Activated T-cell treated with anti-CD3 and anti-CD28 coated beads, Interleukin-2, amount 50 U/mL, for 24 hours (primary cell): ENCODE results near the gene DNAAF6.

Source experiments
- DNase-seq: peaks from one replicate; pipeline ENCODE4 v3.0.0-alpha.2; 2020
- H3K27ac Mint-ChIP-seq: 2 replicates; pipeline ENCODE4 v1.8.0; 2020; ENCODE audit warnings: mild to moderate bottlenecking, mixed read lengths
- H3K27me3 Mint-ChIP-seq: 2 replicates; pipeline ENCODE4 v1.8.0; 2020; ENCODE audit warnings: mixed read lengths
- H3K36me3 Mint-ChIP-seq: 2 replicates; pipeline ENCODE4 v1.8.0; 2020; ENCODE audit warnings: low read depth, mixed read lengths
- H3K4me1 Mint-ChIP-seq: 2 replicates; pipeline ENCODE4 v1.8.0; 2020; ENCODE audit warnings: low read depth, mixed read lengths
- H3K4me3 Mint-ChIP-seq: 2 replicates; pipeline ENCODE4 v1.8.0; 2020; ENCODE audit warnings: mild to moderate bottlenecking, moderate library complexity, mixed read lengths
- H3K9me3 Mint-ChIP-seq: 2 replicates; pipeline ENCODE4 v1.8.0; 2020; ENCODE audit warnings: mixed read lengths

DNAAF6 gene

DNA sequence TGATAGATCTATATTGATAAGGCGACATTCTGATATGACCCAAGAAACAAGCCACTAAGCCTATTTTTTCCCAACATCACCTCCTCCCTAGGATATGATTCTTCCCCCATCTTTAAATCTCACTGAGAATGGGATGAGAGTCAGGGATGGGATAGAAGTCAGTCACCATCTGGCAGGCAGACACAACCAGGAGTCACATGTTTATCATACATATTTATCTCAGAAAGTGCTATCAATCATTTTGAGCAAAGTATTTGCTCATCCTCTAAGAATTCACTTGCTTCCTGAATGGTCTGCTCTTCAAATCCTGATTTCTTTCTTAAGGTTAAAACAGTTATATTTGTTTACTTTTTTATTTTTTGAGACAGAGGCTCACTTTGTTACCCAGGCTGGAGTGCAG lies 20.3 kb downstream of the DNAAF6 start:
- Mint-ChIP-seq H3K27ac (no peak overlapping the region), H3K4me3 (no peak overlapping the region), H3K27me3 (peaks cover 36% of the 10 kb centered on the region), H3K4me1 (no peaks in the 10 kb centered on the region), H3K9me3 (no peaks in the 10 kb centered on the region), H3K36me3 (no peaks in the 10 kb centered on the region)
- no peak for DNase-seq

DNA sequence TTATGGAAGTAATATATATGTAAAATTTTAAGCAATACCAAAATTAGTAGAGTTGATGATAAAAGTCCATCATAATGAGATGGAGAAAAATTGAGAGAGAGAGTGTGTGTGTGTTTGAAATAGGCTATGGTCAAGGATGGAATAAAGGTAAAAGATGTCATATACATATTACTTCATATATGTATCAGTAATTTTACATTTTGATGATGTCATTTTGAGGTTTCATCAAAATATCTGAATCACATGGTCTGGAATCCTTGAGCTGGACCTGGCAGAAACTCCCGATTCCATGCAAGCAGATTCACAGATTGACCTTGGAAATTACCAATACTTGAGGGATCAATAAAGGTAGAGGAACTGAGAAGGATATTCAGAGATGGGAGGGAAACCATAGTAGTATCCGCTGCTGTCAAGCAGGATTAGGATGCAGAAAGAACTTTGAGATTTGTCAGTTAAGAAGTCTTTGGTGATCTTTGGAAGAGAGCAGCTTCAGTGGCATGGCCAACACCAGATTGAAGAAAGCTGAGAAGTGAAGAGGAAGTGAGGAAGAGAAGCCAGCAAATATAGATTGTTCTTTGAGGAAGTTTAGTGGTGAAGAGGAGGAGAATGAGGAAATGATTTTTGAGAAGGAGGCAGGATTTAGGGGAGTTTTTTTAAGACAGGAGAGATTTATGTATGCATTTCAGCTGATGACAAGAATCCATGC lies 21.5 kb downstream of the DNAAF6 start:
- peaks cover 47% of the 10 kb centered on the region for H3K27me3 Mint-ChIP-seq
- no peaks in the 10 kb centered on the region for H3K36me3 Mint-ChIP-seq
- H3K4me3 Mint-ChIP-seq = no peak overlapping the region
- DNase-seq = no peak
- no peak overlapping the region for H3K27ac Mint-ChIP-seq
- H3K4me1 Mint-ChIP-seq = no peaks in the 10 kb centered on the region
- no peaks in the 10 kb centered on the region for H3K9me3 Mint-ChIP-seq

DNA sequence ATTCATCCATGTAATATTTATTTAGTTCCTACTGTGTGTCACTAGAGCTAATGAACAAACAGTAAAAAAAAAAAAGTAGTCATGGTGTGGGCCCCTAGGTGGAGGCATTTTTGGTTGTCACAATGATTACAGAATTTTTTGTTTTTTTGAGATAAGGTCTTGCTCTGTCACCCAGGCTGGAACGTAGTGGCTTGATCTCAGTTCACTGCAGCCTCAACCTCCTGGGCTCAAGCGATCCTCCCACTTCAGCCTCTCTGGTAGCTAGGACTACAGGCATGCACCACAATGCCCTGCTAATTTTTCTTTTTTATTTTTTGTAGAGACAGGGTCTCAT lies 22.0 kb downstream of the DNAAF6 start:
- H3K4me1 Mint-ChIP-seq = no peaks in the 10 kb centered on the region
- H3K27me3 Mint-ChIP-seq = peaks cover 48% of the 10 kb centered on the region
- DNase-seq = no peak
- no peak overlapping the region for H3K27ac Mint-ChIP-seq
- H3K36me3 Mint-ChIP-seq = no peaks in the 10 kb centered on the region
- no peak overlapping the region for H3K4me3 Mint-ChIP-seq
- H3K9me3 Mint-ChIP-seq = no peaks in the 10 kb centered on the region

DNA sequence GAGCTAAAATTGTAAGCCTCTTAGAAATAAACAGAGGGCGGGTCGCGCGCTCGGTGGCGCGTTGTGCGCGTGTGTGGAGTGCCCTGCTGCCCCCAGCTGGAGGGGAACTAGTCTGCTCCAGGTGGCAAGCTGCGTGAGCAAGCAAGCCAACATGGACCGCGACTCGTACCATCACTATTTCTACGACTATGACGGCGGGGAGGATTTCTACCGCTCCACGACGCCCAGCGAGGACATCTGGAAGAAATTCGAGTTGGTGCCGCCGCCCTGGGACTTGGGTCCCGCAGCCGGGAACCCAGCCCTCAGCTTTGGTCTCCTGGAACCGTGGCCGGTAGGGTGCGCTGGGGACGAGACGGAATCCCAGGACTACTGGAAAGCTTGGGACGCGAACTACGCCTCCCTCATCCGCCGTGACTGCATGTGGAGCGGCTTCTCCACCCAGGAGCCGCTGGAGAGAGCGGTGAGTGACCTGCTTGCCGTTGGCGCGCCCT lies 66.1 kb downstream of the DNAAF6 start:
- Mint-ChIP-seq H3K27ac (no peak overlapping the region), H3K4me1 (peaks cover 4% of the 10 kb centered on the region), H3K36me3 (no peaks in the 10 kb centered on the region), H3K27me3 (peaks cover 40% of the 10 kb centered on the region), H3K9me3 (no peaks in the 10 kb centered on the region), H3K4me3 (no peak overlapping the region)
- peak; percentile 34 for DNase-seq

DNA sequence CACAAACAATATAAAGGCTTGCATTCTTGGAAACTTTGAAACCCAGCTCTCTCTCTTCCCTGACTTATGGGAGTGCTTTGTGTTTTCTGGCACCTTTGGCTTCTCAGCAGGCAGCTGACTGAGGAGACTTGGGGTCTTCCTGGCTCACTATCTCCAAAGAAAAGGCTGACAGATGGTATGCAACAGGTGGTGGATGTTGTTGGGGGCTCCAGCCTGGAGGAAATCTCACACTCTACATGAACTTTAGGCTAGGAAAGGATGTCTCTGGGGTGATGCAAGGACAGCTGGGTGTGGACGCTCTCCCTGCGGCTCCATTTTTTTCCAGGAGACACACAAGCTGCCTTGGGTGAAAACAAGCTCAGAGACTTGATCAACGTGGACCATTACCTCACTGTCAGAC lies 67.4 kb downstream of the DNAAF6 start:
- Mint-ChIP-seq H3K36me3 (no peaks in the 10 kb centered on the region), H3K27ac (no peak overlapping the region), H3K4me3 (no peak overlapping the region), H3K27me3 (peaks cover 46% of the 10 kb centered on the region), H3K4me1 (peaks cover 4% of the 10 kb centered on the region), H3K9me3 (no peaks in the 10 kb centered on the region)
- DNase-seq = no peak

DNA sequence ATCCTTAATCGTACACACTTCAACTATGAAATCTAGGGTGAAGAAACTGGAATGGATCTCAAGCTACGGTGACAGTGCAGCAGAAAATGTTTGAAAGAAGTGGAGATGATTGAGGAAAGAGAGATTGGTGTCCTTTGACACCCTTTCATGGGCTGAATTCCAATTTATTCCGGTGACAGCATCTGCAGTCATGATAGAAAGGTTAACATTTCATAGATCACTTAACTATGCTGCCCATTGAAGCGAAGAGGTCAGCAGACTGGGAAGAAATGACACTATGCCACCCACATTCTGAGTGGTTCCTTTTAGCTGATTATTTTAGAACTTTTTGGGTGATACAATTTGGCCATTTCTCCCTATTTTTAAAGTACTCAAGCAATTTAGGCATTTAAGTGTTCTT lies 82.3 kb downstream of the DNAAF6 start:
- H3K9me3 Mint-ChIP-seq = no peaks in the 10 kb centered on the region
- H3K4me3 Mint-ChIP-seq = no peak overlapping the region
- peaks cover 47% of the 10 kb centered on the region for H3K27me3 Mint-ChIP-seq
- DNase-seq = no peak
- H3K27ac Mint-ChIP-seq = no peak overlapping the region
- no peaks in the 10 kb centered on the region for H3K4me1 Mint-ChIP-seq
- no peaks in the 10 kb centered on the region for H3K36me3 Mint-ChIP-seq

DNA sequence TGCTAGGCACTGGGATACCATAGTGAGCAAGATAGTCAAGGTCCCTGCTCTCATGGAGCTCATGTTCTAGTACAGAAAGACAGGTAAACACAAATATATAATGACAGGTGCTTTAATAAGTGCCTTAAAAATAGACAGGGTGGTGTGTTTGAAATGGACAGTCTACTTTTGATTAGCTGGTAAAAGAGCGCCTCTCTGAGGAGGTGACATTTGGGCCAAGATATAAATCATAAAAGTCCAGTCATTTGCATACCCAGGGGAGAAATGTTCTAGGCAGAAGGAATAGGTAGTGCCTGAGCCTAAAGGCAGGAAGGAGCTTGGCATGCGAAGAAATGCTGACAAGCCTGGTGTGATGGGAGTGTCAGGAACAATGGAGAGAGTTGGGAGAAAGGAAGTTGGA lies 83.6 kb downstream of the DNAAF6 start:
- Mint-ChIP-seq H3K4me1 (no peaks in the 10 kb centered on the region), H3K36me3 (no peaks in the 10 kb centered on the region), H3K9me3 (no peaks in the 10 kb centered on the region), H3K27ac (no peak overlapping the region), H3K27me3 (peaks cover 41% of the 10 kb centered on the region), H3K4me3 (no peak overlapping the region)
- no peak for DNase-seq

DNA sequence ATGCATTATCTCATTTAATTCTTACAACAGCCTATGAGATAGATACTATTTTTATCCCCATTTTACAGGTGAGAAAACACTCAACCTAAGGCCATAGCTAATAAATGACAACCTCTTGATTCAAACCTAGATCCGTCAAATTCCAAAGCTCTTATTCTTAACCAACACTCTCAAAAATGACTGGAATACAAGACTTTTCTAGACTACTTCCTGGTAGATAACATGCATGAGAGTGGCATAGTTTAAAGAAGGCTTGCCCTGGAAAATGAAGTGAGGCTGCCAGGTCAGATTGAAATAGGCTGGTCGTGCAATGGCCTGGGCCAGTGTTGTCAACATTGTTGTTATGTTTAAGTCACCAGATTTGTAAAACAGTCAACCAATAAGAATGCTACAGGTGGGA lies 86.6 kb downstream of the DNAAF6 start:
- Mint-ChIP-seq H3K9me3 (no peaks in the 10 kb centered on the region), H3K27ac (no peak overlapping the region), H3K4me3 (no peak overlapping the region), H3K36me3 (no peaks in the 10 kb centered on the region), H3K27me3 (peaks cover 51% of the 10 kb centered on the region), H3K4me1 (no peaks in the 10 kb centered on the region)
- DNase-seq = no peak
